Hematopoietic multipotent progenitor cell (in vitro differentiated cells): ENCODE results near the gene ZC3H10. TPM values are rescaled to one million over a fixed set of nuclear protein-coding genes. Genes with fewer than 3 reads are reported as not detected.

Experiments used
- DNase-seq, 3 donors: peaks; one replicate each; pipeline ENCODE4 v3.0.0-alpha.2; 2011 to 2015; ENCODE audit warnings: low read depth in 2 of 3, low spot score in 2 of 3
- total RNA-seq: library from RNA; depleted of rRNA; stranded (reverse); fragments of >200 nt; gene quantifications from one replicate; pipeline ENCODE4 v1.2.3, GENCODE V29; 2012

ZC3H10 gene
- total RNA-seq, 1 donor: 10.2 TPM

GRCh38 chr12:56164345-56164729 is 46.3 kb downstream of the ZC3H10 start:
- DNase-seq: no peak

- DNase-seq: no peak
Observed at GRCh38 chr12:56165369-56165768, 47.3 kb downstream of the ZC3H10 start.

GRCh38 chr12:56169229-56169759 is 51.2 kb downstream of the ZC3H10 start:
- no peak for DNase-seq

GRCh38 chr12:56172839-56173238 is 54.8 kb downstream of the ZC3H10 start:
- DNase-seq: no peak

Other genes with a start within 250 kb of the ZC3H10 start
- 18.0 TPM for gene PYM1, start 190.4 kb upstream of the ZC3H10 start, total RNA-seq
- gene DGKA, start 187.1 kb upstream of the ZC3H10 start, total RNA-seq: 53.6 TPM
- 1.3 TPM for gene PMEL, start 152.2 kb upstream of the ZC3H10 start, total RNA-seq
- 27.2 TPM for gene CDK2, start 151.4 kb upstream of the ZC3H10 start, total RNA-seq
- gene RAB5B, start 144.2 kb upstream of the ZC3H10 start, total RNA-seq: 39.9 TPM
- gene SUOX, start 121.0 kb upstream of the ZC3H10 start, total RNA-seq: 47.1 TPM
- 5.4 TPM for gene IKZF4, start 97.2 kb upstream of the ZC3H10 start, total RNA-seq
- gene RPS26, start 76.3 kb upstream of the ZC3H10 start, total RNA-seq: 168 TPM
- gene ERBB3, start 38.1 kb upstream of the ZC3H10 start, total RNA-seq: 0.27 TPM
- gene PA2G4, start 13.7 kb upstream of the ZC3H10 start, total RNA-seq: 113 TPM
- gene RPL41, start 1.6 kb upstream of the ZC3H10 start, total RNA-seq: 3,883 TPM
- gene ESYT1, start 10.0 kb downstream of the ZC3H10 start, total RNA-seq: 254 TPM
- gene MYL6B, start 34.3 kb downstream of the ZC3H10 start, total RNA-seq: 47.1 TPM
- gene MYL6, start 40.1 kb downstream of the ZC3H10 start, total RNA-seq: 563 TPM
- gene SMARCC2, start 71.2 kb downstream of the ZC3H10 start, total RNA-seq: 72.4 TPM
- 205 TPM for gene RNF41, start 103.7 kb downstream of the ZC3H10 start, total RNA-seq
- gene NABP2, start 106.1 kb downstream of the ZC3H10 start, total RNA-seq: 21.0 TPM
- 0.54 TPM for gene SLC39A5, start 111.8 kb downstream of the ZC3H10 start, total RNA-seq
- 22.9 TPM for gene ANKRD52, start 140.1 kb downstream of the ZC3H10 start, total RNA-seq
- gene COQ10A, start 148.7 kb downstream of the ZC3H10 start, total RNA-seq: 17.2 TPM
- gene CS, start 182.1 kb downstream of the ZC3H10 start, total RNA-seq: 106 TPM
- gene CNPY2, start 197.7 kb downstream of the ZC3H10 start, total RNA-seq: 48.2 TPM
- gene PAN2, start 215.7 kb downstream of the ZC3H10 start, total RNA-seq: 61.1 TPM
- 0.81 TPM for gene IL23A, start 220.6 kb downstream of the ZC3H10 start, total RNA-seq
- 146 TPM for gene STAT2, start 241.8 kb downstream of the ZC3H10 start, total RNA-seq
- gene APOF, start 244.6 kb downstream of the ZC3H10 start, total RNA-seq: not detected